Fibroblast of lung (primary cell): ENCODE results near the gene HECW1.

Experiments used
- EZH2 ChIP-seq: IDR thresholded peaks from 2 replicates; pipeline ENCODE4 v1.5.1; 2012; ENCODE audit warnings: low read length, control low read depth, mild to moderate bottlenecking; ENCODE audit errors: missing control alignments
- TF ChIP-seq, protein P1 (sequence below), 2 donors: IDR thresholded peaks in 1 of 2; conservative IDR thresholded peaks in 1 of 2; 1 replicate in 1 of 2; 2 replicates in 1 of 2; pipeline ENCODE4 v1.5.1; 2011 to 2012; ENCODE audit warnings: low read length in 2 of 2, control low read depth in 1 of 2, inconsistent platforms in 1 of 2, low read depth in 1 of 2, mild to moderate bottlenecking in 1 of 2

DNA sequence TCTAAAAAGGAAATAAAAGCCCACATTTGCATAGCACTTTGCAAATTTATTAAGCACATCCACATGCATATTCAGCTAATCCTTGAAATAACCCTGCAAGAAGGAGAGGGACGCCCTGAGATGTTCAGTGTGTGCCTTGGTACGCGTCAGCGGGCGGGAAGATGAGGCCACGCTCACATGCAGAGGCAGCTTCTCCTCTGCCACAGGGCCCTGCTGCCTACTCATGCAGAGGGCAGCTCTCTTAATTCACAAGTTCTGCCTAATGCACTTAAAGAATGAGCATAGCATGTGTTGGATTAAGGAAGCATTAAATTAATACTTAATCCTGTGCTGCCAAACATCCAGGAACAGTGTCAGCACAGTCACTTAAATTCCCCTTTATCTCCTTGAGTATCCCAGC is 132.3 kb downstream of the HECW1 start:
- TF ChIP-seq, protein P1, sequence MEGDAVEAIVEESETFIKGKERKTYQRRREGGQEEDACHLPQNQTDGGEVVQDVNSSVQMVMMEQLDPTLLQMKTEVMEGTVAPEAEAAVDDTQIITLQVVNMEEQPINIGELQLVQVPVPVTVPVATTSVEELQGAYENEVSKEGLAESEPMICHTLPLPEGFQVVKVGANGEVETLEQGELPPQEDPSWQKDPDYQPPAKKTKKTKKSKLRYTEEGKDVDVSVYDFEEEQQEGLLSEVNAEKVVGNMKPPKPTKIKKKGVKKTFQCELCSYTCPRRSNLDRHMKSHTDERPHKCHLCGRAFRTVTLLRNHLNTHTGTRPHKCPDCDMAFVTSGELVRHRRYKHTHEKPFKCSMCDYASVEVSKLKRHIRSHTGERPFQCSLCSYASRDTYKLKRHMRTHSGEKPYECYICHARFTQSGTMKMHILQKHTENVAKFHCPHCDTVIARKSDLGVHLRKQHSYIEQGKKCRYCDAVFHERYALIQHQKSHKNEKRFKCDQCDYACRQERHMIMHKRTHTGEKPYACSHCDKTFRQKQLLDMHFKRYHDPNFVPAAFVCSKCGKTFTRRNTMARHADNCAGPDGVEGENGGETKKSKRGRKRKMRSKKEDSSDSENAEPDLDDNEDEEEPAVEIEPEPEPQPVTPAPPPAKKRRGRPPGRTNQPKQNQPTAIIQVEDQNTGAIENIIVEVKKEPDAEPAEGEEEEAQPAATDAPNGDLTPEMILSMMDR (conservative IDR thresholded peaks at IDR 0.05 in 1 of 2, IDR thresholded peaks at IDR 0.05 in 1 of 2; ENCODE audit: low read depth in 1 of 2, low read length in 2 of 2), result no peak
- TF ChIP-seq EZH2, result no peak
